Head of caudate nucleus (tissue), 42 donors: Measurements from ENCODE around the gene ZNF784.

Experiments used
- DNase-seq, 42 donors: peaks; one replicate each; pipeline versions ENCODE4 v3.0.0 to v3.0.0-alpha.2; 2020 to 2021; ENCODE audit warnings: mixed read lengths in 7 of 42
- intact Hi-C: fragments of 100-400 bp; cut with DNase I; formaldehyde crosslinking; loops from one replicate; pipeline ENCODE4 v1.15.0; 2022

The ZNF784 gene

DNA sequence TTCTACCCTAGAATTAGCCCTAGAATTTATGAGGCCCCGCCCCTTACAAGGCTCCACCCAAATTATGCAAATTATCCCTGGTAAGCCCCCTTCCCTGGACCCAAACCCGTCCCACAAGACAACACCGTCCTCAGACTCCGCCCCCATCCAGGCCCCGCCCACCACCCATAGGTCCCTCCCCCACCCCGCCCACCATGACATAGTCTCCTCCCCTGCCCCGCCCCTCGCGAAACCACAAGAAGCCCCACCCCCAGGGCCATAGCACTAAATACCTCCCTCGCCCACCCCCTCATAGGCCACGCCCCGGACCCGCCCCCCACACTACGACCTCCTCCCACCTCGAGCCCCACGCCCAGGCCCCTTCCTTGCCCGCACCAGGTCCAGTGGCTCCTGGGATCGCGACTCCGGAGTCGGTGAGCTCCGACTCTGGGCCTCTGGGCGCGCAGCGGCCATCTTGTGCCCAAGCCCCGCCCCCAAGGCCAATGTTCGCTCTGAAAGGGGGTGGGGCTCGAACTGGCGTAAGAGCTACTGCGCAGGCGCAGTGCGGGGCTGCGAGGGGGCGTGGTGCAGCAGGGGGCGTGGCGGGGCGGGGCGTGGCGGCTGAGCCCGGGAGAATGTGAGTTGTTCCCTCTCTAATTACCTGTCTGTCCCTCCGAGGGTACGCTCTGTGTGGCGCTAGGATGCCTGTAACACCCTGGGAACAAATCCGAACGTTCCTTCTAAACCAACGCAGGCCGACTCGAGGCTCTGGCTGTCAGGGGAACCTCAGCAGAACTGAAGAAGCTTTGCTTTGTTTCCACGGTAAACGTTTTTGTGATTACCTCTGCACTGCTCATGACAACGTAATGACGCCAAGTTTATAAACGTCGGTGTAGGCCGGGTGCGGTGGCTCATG, at the start of gene ZNF784:
Gene ZNF784, minus strand, starts transcription at position 458 of the 895 bp plus-strand sequence. Its CDS starts 5 bp downstream, at position 453.
- DNase-seq: peak; percentile 77 to 96 (median 92)
- intact Hi-C loops: no loop called here

DNA sequence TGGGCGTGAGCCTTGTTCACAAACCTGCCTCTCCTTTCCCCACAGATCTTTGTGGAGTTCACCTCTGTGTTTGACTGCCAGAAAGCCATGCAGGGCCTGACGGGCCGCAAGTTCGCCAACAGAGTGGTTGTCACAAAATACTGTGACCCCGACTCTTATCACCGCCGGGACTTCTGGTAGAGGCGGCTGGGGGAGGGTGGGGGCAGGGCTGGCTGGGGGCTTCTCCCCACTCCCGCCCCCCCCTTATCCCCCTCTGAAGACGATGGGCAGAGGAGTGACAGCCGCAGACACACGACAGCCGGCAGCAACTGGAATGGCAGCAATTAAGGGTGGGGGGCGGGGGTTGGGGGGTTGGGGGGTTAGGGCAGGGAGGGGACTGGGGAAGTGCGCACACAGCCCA, 49.5 kb upstream of the ZNF784 start:
- intact Hi-C loops: loop anchor here (2.0 kb wide), 1 partner anchor 19 kb away; the partner anchor contains the start of gene U2AF2
- DNase-seq: no peak

DNA sequence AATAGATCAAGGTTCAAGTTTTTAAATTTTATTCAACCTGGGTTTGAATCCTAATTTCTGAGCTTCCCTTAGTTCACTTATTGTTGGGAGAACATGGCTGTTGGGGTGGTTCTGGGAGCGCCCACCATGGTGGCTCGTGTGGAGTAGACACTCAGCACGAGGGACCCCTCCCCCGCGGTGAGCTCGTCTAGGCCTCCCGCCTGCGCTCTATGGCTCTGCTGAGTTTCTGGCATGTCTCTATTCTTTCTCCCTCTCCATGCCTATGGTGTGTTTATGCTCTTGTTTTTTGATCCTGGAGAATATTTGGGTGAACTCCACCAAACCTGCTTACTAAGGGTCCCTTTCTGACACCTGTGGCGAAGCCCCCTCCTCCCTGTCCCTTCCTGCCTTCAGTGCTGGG, 49.1 kb upstream of the ZNF784 start:
- no peak for DNase-seq
- intact Hi-C loops: no loop called here

- no peak for DNase-seq
- intact Hi-C loops: no loop called here
Observed at GRCh38 chr19:55672418-55672817, 48.1 kb upstream of the ZNF784 start.

GRCh38 chr19:55671054-55671378, 46.6 kb upstream of the ZNF784 start:
- intact Hi-C loops: no loop called here
- DNase-seq: no peak

GRCh38 chr19:55670280-55671053, 46.1 kb upstream of the ZNF784 start:
- peak in 3 of 42 donors; percentile 27 to 51 (median 43) for DNase-seq
- intact Hi-C loops: no loop called here

DNA sequence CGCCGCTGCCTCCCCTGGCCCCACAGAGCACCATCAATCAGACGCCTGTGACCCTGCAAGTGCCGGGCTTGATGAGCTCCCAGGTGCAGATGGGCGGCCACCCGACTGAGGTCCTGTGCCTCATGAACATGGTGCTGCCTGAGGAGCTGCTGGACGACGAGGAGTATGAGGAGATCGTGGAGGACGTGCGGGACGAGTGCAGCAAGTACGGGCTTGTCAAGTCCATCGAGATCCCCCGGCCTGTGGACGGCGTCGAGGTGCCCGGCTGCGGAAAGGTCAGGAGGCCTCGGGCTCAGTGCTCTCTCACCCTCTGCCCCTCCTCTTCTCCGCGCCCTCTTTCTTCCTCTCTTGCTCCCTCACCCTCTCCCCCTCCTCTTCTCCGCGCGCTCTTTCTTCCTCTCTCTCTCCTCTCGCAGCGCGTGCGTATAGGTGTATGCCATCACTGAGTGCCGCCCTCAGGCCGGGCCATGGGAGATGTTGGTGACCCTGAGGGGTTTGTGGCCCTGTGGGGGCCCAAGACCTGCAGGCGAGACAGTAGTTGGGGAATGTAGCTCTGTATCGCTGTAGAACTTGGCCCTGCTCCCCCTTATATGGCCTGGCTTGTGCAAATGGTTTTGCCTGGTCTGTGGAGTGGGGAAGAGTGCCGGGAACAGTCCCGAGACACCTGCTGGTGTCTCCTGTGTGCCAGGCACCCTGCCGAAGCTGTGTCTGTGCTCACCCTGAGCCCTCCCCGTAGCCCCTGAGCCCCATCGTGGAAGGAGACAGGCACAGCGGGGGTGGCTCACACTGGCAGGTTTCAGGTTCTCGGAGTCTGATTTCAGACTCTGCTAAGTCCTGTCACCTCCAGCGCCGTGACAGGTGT, 45.3 kb upstream of the ZNF784 start:
- DNase-seq: peak; percentile 39 to 92 (median 74)
- intact Hi-C loops: no loop called here

- intact Hi-C loops: no loop called here
- DNase-seq: no peak
Observed at GRCh38 chr19:55668603-55669348, 44.4 kb upstream of the ZNF784 start.

DNA sequence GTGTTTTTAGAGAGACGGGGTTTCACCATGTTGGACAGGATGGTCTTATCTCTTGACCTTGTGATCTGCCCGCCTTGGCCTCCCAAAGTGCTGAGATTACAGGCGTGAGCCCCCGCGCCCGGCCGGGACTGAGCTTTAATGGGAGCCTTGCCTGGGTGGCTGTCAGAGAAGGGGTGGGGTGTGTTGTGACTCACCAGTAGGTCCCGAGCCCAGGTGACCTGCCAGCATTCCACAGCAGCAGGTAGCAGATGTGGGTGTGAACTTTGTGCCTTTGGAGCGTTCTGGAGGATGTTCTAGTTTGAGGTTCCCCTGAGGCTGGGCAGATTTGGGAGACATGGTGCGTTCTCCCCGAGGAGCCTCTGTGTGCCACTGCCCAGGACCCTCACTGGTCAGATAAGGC, 43.6 kb upstream of the ZNF784 start:
- intact Hi-C loops: no loop called here
- DNase-seq: peak; percentile 43 to 93 (median 74)

GRCh38 chr19:55667511-55667910, 43.1 kb upstream of the ZNF784 start:
- intact Hi-C loops: no loop called here
- peak in 7 of 42 donors; percentile 22 to 57 (median 39) for DNase-seq

GRCh38 chr19:55667006-55667381, 42.6 kb upstream of the ZNF784 start:
- DNase-seq: no peak
- intact Hi-C loops: no loop called here

DNA sequence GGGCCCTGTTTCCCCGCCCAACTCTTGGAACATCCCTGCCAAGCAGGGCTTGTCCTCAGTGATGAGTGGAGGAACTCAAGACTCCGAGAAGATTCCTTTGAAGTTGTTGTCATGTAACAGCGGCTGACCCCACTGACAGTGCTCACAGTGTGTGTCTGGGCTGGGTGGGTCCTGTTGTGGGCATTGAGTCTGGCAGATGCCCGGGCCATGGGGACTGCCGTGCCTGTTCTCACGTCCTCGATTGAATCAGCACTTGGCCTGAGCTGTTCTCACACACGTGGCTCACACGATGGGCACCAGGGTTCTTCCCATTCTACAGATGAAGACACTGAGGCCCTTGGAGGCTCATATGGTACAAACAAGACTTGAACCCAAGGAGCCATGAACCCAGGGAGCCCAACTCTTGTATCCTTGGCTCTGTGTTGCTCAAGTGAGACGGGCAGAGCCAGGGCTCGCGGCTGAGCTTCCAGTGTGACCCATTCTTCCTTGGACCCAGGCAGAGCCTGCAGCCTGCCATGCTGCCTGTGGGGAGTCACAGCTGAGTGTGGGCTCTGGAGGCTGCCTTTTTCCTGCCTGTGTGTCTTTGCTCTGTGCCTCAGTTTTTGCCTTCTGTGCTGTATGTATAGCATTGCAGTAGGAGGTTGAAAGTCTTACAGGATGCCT, 42.1 kb upstream of the ZNF784 start:
- DNase-seq: no peak

GRCh38 chr19:55663846-55664536, 39.6 kb upstream of the ZNF784 start:
- intact Hi-C loops: no loop called here
- no peak for DNase-seq

More for the DNA sequence above, 42.1 kb upstream of the ZNF784 start:
- intact Hi-C loops: no loop called here

DNA sequence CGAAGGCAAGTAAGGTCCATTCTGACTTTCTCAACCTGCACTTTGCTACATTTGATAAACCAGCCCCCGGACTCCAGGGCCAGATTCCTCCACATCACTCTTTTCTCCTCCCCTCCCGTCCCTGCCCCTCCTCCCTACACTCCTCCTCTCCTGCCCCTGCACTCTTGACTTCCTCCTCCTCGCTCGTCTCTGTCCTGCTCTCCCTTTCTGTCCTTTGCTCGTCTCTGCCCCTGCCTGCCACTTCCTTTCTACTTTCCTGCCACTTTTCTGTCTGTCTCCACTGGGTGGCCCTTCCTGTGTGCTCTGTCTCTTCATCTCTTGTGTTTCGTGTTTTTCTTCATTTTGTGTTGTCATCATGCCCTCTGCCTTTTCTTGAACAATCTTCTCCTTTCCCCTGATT, 37.5 kb upstream of the ZNF784 start:
- intact Hi-C loops: no loop called here
- no peak for DNase-seq

DNA sequence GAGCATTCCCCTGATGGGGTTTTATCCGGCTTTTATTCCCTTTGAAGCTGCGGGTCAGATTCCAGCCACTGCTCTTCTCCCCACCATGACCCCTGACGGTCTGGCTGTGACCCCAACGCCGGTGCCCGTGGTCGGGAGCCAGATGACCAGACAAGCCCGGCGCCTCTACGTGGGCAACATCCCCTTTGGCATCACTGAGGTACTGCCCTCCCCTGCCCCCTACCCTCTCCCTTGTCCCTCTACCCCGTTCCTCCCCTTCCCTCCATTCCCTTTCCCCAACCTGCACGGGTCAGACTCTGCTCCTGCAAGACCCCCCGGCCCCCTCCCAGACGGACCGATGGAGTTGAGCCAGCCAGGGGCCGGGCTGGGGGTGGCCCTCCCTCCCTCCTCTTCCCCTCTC, 36.6 kb upstream of the ZNF784 start:
- intact Hi-C loops: no loop called here
- no peak for DNase-seq

DNA sequence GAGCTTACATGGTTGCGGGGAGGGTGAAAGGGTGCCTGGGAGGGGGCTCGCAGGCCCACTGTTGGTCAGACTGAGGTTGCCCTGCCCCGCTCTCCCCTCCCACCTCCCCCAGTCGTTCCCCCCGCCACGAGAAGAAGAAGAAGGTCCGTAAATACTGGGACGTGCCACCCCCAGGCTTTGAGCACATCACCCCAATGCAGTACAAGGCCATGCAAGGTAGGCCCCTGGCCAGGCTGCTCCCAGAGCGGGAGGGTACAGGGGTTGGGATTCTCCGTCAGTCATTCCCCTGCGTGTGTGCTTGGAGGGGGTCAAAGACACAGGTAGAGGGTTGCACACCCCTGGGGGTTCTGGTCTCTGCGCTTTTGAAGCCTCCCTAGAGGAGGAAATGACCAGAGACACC, 36.0 kb upstream of the ZNF784 start:
- DNase-seq: no peak
- intact Hi-C loops: no loop called here

DNA sequence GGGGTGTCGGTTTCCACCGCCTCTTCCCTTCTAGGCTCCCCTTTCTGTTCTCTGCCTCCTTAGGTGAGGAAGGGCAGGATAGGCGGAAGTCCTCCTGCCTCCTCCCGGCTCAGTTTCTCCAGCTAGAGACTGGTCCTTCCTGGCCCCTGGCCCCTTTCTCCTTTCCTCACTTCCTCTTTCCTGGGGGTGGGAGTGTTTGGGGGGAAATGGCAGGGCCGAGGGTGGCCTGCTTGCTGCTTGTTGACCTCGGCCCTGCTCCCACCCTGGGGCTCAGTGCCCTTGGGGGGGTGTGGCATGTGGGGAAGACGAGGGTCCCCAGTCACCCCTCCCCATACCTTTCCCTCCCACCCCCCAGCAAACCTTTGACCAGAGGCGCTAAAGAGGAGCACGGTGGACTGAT, 35.5 kb upstream of the ZNF784 start:
- DNase-seq: no peak
- intact Hi-C loops: no loop called here
